Measurements from ENCODE around the gene AZIN2.
"Not testable (repeated sequence)": the region's sequence is repeated elsewhere in the genome, so short reads cannot be mapped to it uniquely, and the experiment has no call there.

The AZIN2 gene

GRCh38 chr1:33131191-33131590, 50.2 kb downstream of the AZIN2 start:
- no peak for DNase-seq

DNA sequence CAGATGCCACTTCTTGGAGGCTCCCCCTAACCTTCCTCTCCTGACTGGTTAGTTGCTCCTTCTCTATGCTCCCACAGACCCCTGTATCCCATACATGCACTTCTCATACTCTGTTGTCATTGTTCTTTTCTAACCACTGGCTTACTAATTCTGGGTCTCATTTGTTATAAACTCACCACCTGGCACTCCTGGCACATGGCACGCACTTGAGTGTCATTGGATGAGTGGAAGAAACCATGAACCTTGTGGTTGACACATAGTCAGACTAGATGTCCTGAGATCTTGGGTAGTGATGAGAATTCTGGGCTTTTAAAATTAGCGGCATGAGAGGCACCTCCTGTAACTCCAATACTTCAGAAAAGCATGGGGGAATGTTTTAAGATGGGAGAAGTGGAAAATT, 51.6 kb downstream of the AZIN2 start:
- no peak for DNase-seq

DNA sequence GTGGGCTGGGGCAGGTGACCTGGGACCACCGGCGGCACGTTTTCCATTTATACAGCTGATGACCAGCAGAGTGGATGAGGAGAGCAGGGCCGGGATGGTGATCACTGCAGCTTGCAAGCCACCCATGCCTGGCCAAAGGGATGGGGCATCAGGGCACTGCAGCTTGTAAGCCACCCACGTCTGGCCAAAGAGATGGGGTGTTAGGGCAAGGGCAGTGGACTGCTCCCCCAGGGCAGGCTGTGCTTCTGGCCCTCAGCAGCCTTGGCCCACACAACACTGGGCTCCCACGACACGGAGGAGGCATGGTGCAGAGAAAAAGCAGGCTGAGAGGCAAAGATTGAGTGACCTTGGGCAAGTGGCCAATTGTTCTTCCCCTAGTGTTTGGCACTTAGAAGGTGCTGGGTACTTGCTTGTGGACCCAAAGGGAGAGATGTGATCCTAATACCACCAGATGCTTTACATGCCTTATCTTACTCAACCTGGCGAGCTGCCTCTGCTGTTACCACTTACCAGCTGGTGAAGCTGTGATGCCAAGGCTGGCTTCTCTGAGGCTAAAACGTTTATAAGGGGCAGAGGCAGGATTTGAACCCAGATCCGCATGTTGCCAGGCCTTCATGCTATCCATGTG, 52.6 kb downstream of the AZIN2 start:
- DNase-seq: no peak

- DNase-seq: not testable (repeated sequence)
Observed at GRCh38 chr1:33136041-33136440, 55.1 kb downstream of the AZIN2 start.

DNA sequence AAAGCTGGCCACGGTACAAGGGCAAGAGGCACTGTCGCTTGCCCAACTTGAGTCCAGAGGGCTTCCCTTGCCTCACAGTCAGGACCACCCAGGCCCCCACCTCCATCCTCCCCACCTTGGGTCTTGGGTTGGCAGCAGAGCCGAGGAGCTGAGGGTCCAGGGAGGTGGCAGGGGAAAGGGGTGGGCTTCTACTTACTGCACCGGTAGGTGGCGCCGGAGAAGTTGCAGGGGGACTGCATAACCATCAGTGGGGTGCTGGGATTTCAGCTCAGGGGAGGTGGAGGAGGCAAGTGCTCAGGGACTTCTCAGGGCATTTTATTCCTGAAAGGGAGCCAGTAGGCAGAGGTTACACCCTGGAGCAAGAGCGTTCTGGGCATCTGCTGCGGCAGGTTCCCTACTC, 56.8 kb downstream of the AZIN2 start:
- DNase-seq: peak; percentile 17

- no peak for DNase-seq
Observed at GRCh38 chr1:33140153-33141149, 59.5 kb downstream of the AZIN2 start.

DNA sequence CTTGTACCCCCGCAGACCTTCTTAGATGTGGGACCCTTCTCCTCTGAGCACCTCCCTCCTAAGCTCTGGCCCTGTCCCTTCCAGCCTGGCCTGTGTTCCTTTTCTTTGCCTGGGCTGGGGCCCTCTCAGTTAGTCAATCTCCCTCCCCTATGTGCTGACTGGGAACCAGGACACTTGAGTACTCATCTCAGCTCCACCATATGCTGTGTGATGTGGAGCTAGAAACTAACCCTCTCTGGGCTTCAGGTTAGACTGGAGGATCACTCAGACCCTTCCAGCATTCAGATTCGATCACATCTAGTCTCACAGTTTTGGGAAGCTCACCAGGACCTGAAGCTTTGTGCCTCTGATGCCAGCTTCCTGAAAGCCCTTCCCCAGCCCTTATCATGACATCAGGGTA, 60.3 kb downstream of the AZIN2 start:
- DNase-seq: no peak

DNA sequence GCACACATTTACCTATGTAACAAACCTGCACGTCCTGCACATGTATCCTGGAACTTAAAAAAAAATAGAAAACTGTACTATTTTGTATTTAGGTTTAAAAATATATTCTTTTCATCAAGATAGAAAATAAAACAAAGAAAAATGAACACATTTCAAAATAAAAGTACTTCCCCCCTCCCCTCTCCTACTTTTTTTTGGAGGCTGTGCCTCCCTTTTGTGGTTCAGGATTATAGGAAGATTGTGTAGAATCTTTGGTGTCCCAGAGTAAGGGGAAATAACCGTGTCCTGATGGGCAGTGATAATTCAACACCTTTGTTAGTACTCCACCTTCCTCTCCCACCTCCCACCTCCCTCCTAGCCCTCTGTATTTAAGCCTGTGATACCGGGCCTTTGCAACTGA, 60.8 kb downstream of the AZIN2 start:
- DNase-seq: no peak

GRCh38 chr1:33142483-33143064, 61.6 kb downstream of the AZIN2 start:
- no peak for DNase-seq

- no peak for DNase-seq
Observed at GRCh38 chr1:33143176-33143575, 62.2 kb downstream of the AZIN2 start.

DNA sequence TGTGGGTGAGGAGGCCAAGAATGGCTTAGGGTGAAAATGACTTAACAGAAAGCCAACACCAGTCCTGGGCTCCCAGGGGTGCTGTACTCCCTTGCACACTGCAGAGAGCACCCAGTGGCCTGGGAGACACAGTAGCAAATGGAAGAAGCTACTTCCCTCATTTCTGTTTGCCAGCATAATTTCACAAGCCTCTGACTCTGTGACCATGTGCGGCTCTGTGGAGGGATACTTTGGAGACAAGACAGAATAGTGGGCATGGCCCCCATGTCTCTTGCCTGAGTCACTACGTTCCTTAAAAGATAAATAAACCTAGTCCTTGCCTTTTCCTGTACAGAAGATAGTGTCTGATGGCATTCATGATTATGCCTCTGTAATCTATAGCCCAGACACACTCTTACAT, 62.7 kb downstream of the AZIN2 start:
- DNase-seq: no peak

DNA sequence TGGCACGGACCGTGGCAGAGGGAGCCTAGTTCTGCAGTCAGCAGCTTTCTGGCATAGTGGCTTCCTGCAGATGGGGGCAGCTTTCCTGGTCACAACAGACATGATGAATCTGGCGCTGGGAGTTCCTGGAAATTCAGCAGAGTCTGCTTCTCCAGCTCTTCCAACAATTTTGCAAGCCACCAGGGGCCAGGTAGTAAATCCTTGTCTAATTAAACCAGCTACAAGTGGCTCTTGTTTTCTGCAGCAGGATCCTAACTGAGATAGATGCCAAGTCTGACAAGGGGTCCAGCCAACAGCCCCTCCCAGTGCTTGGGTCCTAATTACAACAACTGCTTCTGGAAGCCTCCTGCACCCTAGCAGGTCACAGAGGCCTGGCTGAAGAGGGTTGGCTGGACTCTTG, 65.0 kb downstream of the AZIN2 start:
- no peak for DNase-seq

DNA sequence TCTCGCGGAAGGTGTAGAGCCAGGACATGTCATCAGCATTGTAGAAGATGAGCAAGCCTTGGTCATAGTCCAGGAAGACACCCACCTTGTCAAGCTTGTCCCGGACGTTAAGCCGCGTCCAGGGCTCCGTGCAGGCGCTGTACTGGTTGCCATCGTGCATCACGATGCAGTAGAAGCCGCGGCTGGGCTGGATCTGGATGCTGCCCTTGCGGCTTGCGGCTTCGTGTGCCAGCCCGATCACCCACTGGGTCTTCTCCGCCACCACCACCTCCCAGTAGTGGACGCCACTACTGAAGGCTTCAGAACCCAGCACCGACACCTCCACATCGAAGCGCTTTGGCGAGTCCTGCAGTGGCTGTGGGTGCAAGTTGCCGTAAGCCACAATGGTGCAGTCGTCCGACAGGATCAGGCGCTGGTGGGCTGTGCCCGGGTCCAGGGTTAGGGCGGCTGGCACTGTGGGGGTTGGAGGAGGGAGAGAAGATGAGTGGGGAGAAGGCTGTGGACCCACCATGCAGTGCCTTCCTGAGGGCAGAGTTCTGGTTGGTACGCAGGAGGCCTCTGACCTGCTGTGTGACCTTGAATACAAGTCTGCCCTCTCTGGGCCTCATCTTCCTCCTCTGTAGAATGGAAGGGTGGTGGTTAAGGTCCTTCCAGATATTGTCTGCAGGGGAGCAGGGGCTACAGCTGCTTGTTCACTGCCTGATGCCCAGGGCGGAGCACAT, 66.5 kb downstream of the AZIN2 start:
- DNase-seq: no peak

- DNase-seq: no peak
Observed at GRCh38 chr1:33147997-33148314, 67.0 kb downstream of the AZIN2 start.

DNA sequence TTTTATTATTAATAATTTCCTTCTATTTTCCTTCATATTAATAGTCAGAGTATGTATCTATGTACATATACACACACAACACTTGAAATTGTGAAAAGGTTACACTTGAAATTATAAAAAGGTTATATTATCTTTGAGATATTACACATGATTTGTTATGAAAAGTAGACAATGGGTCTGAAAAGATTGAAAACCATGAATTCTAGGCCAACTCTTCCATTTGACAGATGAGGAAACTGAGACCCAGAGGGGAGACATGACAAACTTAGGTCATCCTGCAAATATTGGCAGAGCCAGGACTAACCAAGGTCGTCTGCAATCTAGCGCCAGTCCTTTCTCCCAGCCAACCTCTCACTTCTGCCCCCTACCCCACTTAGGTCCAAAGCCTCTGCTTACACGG, 67.7 kb downstream of the AZIN2 start:
- DNase-seq: no peak

DNA sequence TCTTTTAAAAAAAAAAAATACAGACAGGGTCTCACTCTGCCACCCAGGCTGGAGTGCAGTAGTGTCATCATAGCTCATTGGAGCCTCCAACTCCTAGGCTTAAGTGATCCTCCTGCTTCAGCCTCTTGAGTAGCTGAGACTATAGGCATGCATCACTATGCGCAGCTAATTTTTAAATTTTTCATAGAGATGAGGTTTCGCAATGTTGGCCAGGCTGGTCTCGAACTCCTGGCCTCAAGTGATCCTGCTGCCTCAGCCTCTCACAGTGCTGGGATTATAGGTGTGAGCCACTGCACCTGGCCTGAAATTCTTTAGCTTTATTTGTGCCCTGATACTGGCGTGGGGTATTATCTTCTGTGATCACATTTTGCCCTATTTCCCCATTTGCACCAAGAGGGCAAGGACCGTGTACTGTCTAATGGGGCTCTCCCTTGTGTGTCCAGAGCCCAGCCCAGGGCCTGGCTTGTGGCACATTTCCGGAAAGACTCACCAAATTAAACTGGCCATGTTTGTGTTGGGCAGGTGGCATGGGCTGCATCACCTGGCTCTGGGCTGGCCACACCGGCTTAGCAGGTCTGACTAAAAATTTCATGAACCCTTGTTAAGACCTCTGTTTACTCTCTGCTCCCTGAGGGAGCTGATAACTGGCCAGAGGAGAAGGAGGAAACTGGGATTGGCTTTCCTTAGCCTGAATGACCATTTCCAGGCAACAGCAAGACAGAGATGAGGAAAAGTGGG, 68.7 kb downstream of the AZIN2 start:
- no peak for DNase-seq

GRCh38 chr1:33150522-33150921, 69.6 kb downstream of the AZIN2 start:
- DNase-seq: no peak

DNA sequence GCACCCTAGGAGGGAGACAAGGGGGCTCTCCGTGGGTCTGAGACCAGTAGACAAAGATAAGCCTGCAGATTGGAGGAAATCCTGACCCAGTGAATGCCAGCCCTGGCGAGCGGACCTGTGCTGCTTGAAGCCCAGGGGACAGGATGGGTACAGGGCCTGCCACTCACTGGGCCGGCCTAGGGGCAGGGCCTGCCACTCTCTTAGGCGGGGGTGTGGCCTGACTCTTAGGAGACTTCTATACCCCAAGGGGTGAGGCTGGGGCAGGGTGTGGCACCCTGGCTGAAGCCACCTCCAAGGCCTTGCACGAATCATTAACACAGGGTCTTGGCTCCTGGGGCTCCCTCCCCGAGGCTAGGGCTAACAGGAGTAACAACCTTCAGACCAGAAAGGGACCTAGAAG, 70.2 kb downstream of the AZIN2 start:
- no peak for DNase-seq

GRCh38 chr1:33152685-33153432, 71.9 kb downstream of the AZIN2 start:
- DNase-seq: no peak

- no peak for DNase-seq
Observed at GRCh38 chr1:33153650-33154049, 72.7 kb downstream of the AZIN2 start.

DNA sequence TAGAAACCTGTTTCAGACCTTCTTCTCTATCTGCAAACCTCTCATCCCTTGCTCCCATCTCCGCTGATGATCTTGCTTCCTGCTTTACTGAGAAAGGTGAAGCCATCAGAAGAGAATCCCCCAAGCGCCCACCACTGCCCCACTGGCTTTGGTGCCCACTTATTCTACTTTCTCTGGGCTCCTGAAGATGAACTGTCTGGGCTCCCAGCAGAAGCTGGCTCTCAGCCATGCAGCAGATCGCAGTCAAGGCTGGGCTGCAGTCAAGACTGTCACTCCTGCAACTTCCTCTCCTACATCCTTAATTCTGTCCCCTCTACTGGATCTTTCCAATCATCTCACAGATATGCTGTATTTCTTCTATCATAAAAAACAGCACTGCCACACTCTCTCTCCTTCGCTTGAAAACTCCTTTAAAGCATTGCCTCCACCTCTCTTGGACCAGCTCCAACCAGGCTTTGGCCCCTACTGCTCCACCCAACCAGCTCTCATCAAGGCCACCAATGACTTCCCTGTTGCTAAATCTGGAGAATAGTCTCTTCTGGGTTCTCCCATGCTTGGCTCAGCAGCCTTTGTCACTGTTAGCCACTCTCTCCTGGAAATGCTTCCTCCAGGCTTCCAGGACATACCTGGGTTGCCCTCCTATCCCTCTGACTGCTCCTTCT, 75.1 kb downstream of the AZIN2 start:
- no peak for DNase-seq

Measured in activated naive CD4-positive, alpha-beta T cell treated with Interleukin-2 at 50 U/mL for 16 hours (primary cell).